Natural killer cell (primary cell): ENCODE results near the gene HBG2. TPM values are rescaled to one million over a fixed set of nuclear protein-coding genes. Genes with fewer than 3 reads are reported as not detected.

Source experiments
- ATAC-seq, 3 donors: fragments of 150-1000 bp in 2 of 3; fragments of 200-7000 bp in 1 of 3; cut with Tn5 transposase; 1 replicate in 1 of 3; 2 replicates in 2 of 3; pipeline ENCODE4 v1.10.0; 2021; ENCODE audit warnings: mild to moderate bottlenecking in 2 of 3, moderate library complexity in 2 of 3
- DNase-seq, 2 donors: peaks; one replicate each; pipeline versions ENCODE4 v3.0.0 to v3.0.0-alpha.2; 2013 to 2021; ENCODE audit warnings: mixed read lengths in 1 of 2
- H3K27ac ChIP-seq: one replicate; pipeline ENCODE4 v1.5.1; 2013; ENCODE audit warnings: mild to moderate bottlenecking, low read length
- H3K27me3 ChIP-seq: one replicate; pipeline ENCODE4 v1.6.1; 2013; ENCODE audit warnings: low read length; ENCODE audit not compliant: control insufficient read depth, insufficient read depth
- H3K36me3 ChIP-seq: one replicate; pipeline ENCODE4 v1.6.1; 2013; ENCODE audit warnings: low read length; ENCODE audit not compliant: control insufficient read depth, insufficient read depth
- H3K4me1 ChIP-seq: one replicate; pipeline ENCODE4 v1.6.1; 2013; ENCODE audit warnings: low read length; ENCODE audit not compliant: control insufficient read depth, insufficient read depth
- H3K4me3 ChIP-seq: one replicate; pipeline ENCODE4 v1.5.1; 2013; ENCODE audit warnings: low read length
- H3K9me3 ChIP-seq: one replicate; pipeline ENCODE4 v1.6.1; 2013; ENCODE audit warnings: low read length; ENCODE audit not compliant: control insufficient read depth, insufficient read depth
- H3K27ac Mint-ChIP-seq, 2 donors: one replicate each; pipeline ENCODE4 v1.8.0; 2022; ENCODE audit warnings: mild to moderate bottlenecking in 2 of 2, mixed read lengths in 2 of 2, moderate library complexity in 1 of 2
- H3K27me3 Mint-ChIP-seq, 2 donors: one replicate each; pipeline ENCODE4 v1.8.0; 2022; ENCODE audit warnings: low read depth in 2 of 2, mixed read lengths in 2 of 2
- H3K36me3 Mint-ChIP-seq: one replicate; pipeline ENCODE4 v1.8.0; 2022; ENCODE audit warnings: mixed read lengths
- H3K4me1 Mint-ChIP-seq, 2 donors: one replicate each; pipeline ENCODE4 v1.8.0; 2022; ENCODE audit warnings: mixed read lengths in 2 of 2
- H3K4me3 Mint-ChIP-seq: one replicate; pipeline ENCODE4 v1.8.0; 2022; ENCODE audit warnings: mild to moderate bottlenecking, moderate library complexity, mixed read lengths
- H3K9me3 Mint-ChIP-seq, 2 donors: one replicate each; pipeline ENCODE4 v1.8.0; 2022; ENCODE audit warnings: mixed read lengths in 2 of 2
- CTCF ChIP-seq: fragments of 200-600 bp; IDR thresholded peaks from one replicate; pipeline ENCODE4 v1.8.0; 2022; ENCODE audit warnings: antibody characterized with exemption
- WGBS: methylation state at CpG from one replicate; pipeline ENCODE4 v1.1.7; 2013; ENCODE audit warnings: missing lambda C conversion rate; ENCODE audit not compliant: insufficient coverage; 5-methylcytosine and 5-hydroxymethylcytosine counted together
- intact Hi-C: fragments of 100-400 bp; cut with micrococcal nuclease; formaldehyde crosslinking; loops from one replicate; pipeline ENCODE4 v1.14.2; 2022
- total RNA-seq, 4 donors: library from RNA; stranded (reverse); fragments of 120-200 nt in 1 of 4; gene quantifications; one replicate each; pipeline versions ENCODE4 v1.2.3 to v1.2.4, GENCODE V29; 2013 to 2022

Gene HBG2
- total RNA-seq, 3 donors from 2014 or later (not counting 1 experiment from before 2014, with no cell fraction given), result not detected

- no peak for TF ChIP-seq CTCF
- H3K27ac ChIP-seq, result no peak overlapping the region
- no peaks in the 10 kb centered on the region for H3K4me1 Mint-ChIP-seq
- H3K27me3 ChIP-seq, result no peaks in the 10 kb centered on the region
- H3K9me3 ChIP-seq, result no peaks in the 10 kb centered on the region
- H3K4me3 Mint-ChIP-seq, result no peak overlapping the region
- 78% methylated on average over 2 of the region's 2 CpGs for WGBS
- intact Hi-C loops, result no loop called here
- no peaks in the 10 kb centered on the region for H3K4me1 ChIP-seq
- ATAC-seq, result no peak
- H3K27me3 Mint-ChIP-seq, result peaks cover 5 to 6% of the 10 kb centered on the region in 2 donors
- no peaks in the 10 kb centered on the region for H3K36me3 ChIP-seq
- no peak for DNase-seq
- H3K36me3 Mint-ChIP-seq, result no peaks in the 10 kb centered on the region
- no peak overlapping the region for H3K4me3 ChIP-seq
- no peak overlapping the region for H3K27ac Mint-ChIP-seq
- H3K9me3 Mint-ChIP-seq, result no peaks in the 10 kb centered on the region
These were observed 14.1 kb downstream of the HBG2 start for GRCh38 chr11:5240458-5240857.

GRCh38 chr11:5240056-5240455, 14.5 kb downstream of the HBG2 start:
- no peak for DNase-seq
- no peak for ATAC-seq
- TF ChIP-seq CTCF, result no peak
- Histone ChIP-seq H3K9me3 (no peaks in the 10 kb centered on the region), H3K4me1 (no peaks in the 10 kb centered on the region), H3K27ac (no peak overlapping the region), H3K27me3 (no peaks in the 10 kb centered on the region), H3K36me3 (no peaks in the 10 kb centered on the region), H3K4me3 (no peak overlapping the region)
- intact Hi-C loops, result no loop called here
- Mint-ChIP-seq H3K27ac (no peak overlapping the region), H3K9me3 (peaks cover 0 to 2% of the 10 kb centered on the region in 2 donors), H3K36me3 (no peaks in the 10 kb centered on the region), H3K27me3 (peaks cover 5 to 10% of the 10 kb centered on the region in 2 donors), H3K4me3 (no peak overlapping the region), H3K4me1 (no peaks in the 10 kb centered on the region)
- WGBS, result 100% methylated on average over 1 of the region's 1 CpG

- Histone ChIP-seq H3K4me3 (no peak overlapping the region), H3K27me3 (no peaks in the 10 kb centered on the region), H3K9me3 (no peaks in the 10 kb centered on the region), H3K36me3 (no peaks in the 10 kb centered on the region), H3K4me1 (no peaks in the 10 kb centered on the region), H3K27ac (no peak overlapping the region)
- ATAC-seq (no peak), DNase-seq (no peak)
- Mint-ChIP-seq H3K27ac (no peak overlapping the region), H3K4me3 (no peak overlapping the region), H3K27me3 (peaks cover 5 to 10% of the 10 kb centered on the region in 2 donors), H3K36me3 (no peaks in the 10 kb centered on the region), H3K9me3 (peaks cover 0 to 2% of the 10 kb centered on the region in 2 donors), H3K4me1 (no peaks in the 10 kb centered on the region)
- intact Hi-C loops, result no loop called here
- TF ChIP-seq CTCF, result no peak
These were observed 15.5 kb downstream of the HBG2 start for GRCh38 chr11:5239046-5239445.

GRCh38 chr11:5238486-5238885, 16.1 kb downstream of the HBG2 start:
- no peak overlapping the region for H3K27ac ChIP-seq
- Mint-ChIP-seq H3K9me3 (peaks cover 0 to 2% of the 10 kb centered on the region in 2 donors), H3K27ac (no peak overlapping the region)

More at GRCh38 chr11:5238486-5238885, 16.1 kb downstream of the HBG2 start:
- intact Hi-C loops, result no loop called here
- Histone ChIP-seq H3K36me3 (no peaks in the 10 kb centered on the region), H3K27me3 (no peaks in the 10 kb centered on the region), H3K9me3 (no peaks in the 10 kb centered on the region), H3K4me3 (no peak overlapping the region), H3K4me1 (no peaks in the 10 kb centered on the region)
- 38% methylated on average over 2 of the region's 2 CpGs for WGBS
- ATAC-seq (no peak), DNase-seq (no peak)
- TF ChIP-seq CTCF, result no peak
- H3K27me3 Mint-ChIP-seq, result peaks cover 5 to 10% of the 10 kb centered on the region in 2 donors
- no peak overlapping the region for H3K4me3 Mint-ChIP-seq
- no peaks in the 10 kb centered on the region for H3K4me1 Mint-ChIP-seq
- no peaks in the 10 kb centered on the region for H3K36me3 Mint-ChIP-seq
